Stomach smooth muscle (tissue), 2 donors: ENCODE data around the gene PRMT3.
"Not testable (repeated sequence)": the region's sequence is repeated elsewhere in the genome, so short reads cannot be mapped to it uniquely, and the experiment has no call there.

Experiments used
- H3K27ac ChIP-seq: one replicate; pipeline ENCODE4 v1.7.0; 2013; ENCODE audit warnings: mild to moderate bottlenecking, low read length, inconsistent platforms
- H3K27me3 ChIP-seq, 2 donors: one replicate each; pipeline ENCODE4 v1.7.0; 2013; ENCODE audit warnings: low read length in 2 of 2; ENCODE audit not compliant: insufficient read depth in 2 of 2, control insufficient read depth in 1 of 2
- H3K36me3 ChIP-seq, 2 donors: one replicate each; pipeline ENCODE4 v1.7.0; 2013; ENCODE audit warnings: low read length in 2 of 2; ENCODE audit not compliant: control insufficient read depth in 2 of 2, insufficient read depth in 2 of 2
- H3K4me1 ChIP-seq: one replicate; pipeline ENCODE4 v1.7.0; 2013; ENCODE audit warnings: low read length; ENCODE audit not compliant: control insufficient read depth, insufficient read depth
- H3K4me3 ChIP-seq, 2 donors: one replicate each; pipeline ENCODE4 v1.7.0; 2013; ENCODE audit warnings: low read length in 2 of 2
- H3K9ac ChIP-seq, 2 donors: one replicate each; pipeline ENCODE4 v1.7.0; 2013; ENCODE audit warnings: low read length in 2 of 2, mild to moderate bottlenecking in 1 of 2
- H3K9me3 ChIP-seq, 2 donors: one replicate each; pipeline ENCODE4 v1.7.0; 2013; ENCODE audit warnings: low read length in 2 of 2; ENCODE audit not compliant: control insufficient read depth in 2 of 2
- donor health status: healthy.
- donor health status: Pancreatic carcinoma.

PRMT3 gene

DNA sequence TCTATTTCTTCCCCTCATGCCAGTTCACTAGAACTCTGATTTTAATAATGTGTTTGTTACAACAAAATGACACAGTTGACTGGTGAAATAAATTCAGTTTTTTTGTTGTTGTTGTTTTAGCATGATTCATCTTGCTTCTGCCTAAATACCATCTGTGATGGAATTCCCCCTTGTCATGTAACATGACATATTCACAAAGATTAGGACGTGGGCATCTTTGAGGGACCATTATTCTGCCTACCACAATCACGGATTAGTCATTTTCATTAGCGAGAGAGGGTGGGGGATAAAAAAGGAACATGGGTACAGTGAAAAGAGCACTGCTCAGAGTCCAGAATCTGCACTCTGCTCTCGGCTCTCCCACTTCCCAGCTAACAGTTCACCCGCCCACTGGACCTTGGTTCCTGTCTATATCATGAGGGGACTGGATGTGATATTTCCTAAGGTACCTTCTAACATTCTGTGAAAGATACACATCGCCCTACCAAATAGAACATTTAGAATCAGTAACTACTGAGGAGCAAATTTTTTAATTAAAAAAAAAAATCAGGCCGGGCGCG lies 12.7 kb upstream of the PRMT3 start:
- peaks cover 0 to 17% of the 10 kb centered on the region in 2 donors for H3K36me3 ChIP-seq
- H3K27ac ChIP-seq: no peak overlapping the region
- no peaks in the 10 kb centered on the region for H3K9me3 ChIP-seq
- H3K4me3 ChIP-seq: no peak overlapping the region
- H3K4me1 ChIP-seq: no peaks in the 10 kb centered on the region
- H3K27me3 ChIP-seq: no peaks in the 10 kb centered on the region
- no peak overlapping the region for H3K9ac ChIP-seq

DNA sequence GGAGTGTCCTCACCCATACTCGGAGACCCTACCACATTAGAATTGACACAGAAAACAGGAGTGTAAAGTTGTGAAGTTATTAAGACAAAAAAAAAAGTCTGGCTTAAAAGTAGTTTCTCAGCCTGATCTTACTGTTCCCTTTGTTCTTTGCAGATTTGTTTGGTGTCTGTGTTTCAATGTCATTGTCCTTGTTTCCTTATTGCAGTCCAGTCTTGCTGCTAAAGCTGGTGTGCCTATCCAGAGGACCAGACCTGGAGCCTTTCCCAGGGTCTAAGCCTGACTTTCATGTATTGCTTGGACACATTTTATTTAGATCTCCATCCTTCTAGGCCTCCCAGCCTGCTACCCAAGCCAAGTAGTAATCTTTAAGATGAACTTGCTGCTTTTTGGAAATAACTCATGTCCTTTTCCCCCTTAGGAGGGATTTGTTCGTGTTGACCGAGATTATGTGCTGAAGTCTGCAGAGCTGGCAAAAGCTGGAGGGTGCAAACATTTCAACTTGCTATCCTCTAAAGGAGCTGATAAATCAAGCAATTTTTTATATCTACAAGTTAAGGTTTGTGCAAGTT lies 11.3 kb upstream of the PRMT3 start:
- Histone ChIP-seq H3K9ac (no peak overlapping the region), H3K27ac (no peak overlapping the region), H3K4me1 (no peaks in the 10 kb centered on the region), H3K27me3 (no peaks in the 10 kb centered on the region), H3K36me3 (peaks cover 0 to 19% of the 10 kb centered on the region in 2 donors), H3K4me3 (no peak overlapping the region), H3K9me3 (no peaks in the 10 kb centered on the region)

DNA sequence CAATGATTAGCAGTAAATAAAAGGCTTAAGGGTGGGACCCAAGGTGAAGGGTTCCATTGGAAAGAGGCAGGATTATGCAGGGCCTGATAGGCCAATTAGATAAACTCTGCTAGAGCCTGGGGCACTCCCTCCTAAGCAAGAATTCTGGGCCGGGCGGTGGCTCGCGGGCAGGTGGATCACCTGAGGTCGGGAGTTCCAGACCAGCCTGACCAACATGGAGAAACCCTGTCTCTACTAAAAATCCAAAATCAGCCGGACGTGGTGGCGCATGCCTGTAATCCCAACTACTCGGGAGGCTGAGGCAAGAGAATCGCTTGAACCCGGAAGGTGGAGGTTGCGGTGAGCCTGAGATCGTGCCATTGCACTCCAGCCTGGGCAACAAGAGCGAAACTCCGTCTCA lies 1.5 kb upstream of the PRMT3 start:
- H3K9me3 ChIP-seq, H3K27ac ChIP-seq, H3K9ac ChIP-seq, H3K27me3 ChIP-seq, H3K36me3 ChIP-seq, H3K4me3 ChIP-seq: not testable (repeated sequence)
- H3K4me1 ChIP-seq: peaks cover 12% of the 10 kb centered on the region

DNA sequence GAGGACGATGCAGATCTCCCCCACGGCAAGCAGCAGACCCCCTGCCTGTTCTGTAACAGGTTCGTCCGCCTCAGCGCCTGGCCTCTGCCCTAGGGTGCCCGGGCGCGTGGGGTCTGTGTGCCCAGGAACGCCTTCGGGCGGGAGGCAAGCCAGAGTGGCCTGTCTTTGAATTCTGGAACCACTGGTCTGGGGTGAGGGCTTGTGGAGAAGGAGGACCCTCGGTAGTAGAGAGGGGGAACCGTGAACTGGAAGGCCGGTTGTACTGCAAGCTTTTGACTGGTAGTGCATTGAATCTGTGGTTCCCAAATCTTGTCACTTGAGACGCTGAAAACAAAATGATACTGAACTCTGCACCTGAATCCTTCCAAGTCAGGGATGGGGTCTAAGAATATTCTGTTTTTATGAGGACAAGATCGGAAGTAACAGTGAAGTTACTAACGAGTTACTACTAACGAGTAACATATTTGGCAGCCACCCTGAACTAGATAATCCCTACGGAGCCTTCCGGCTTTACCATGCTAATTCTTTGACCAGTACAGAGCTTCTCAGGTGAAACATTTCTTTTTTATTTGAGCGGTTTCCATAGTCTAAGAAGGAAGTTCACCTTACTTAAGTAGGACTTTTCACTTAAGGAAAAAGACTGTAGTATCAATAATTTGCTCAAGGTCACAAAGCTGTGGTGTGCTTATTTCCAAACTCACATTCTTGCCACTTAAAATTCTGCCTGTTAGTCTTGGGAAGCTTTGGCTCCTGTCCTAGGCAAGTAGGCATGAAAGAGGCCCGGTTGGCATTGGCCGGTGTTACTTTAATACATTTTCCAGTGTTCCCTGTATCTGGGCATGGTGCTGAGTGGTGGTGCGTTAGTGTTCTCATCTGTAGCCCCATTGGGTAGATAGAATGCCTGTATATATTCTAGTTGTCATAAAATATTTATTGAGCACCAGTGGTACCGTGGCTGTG lies 860 bp downstream of the PRMT3 start:
- Histone ChIP-seq H3K36me3 (peaks cover 0 to 5% of the 10 kb centered on the region in 2 donors), H3K4me1 (peaks cover 12% of the 10 kb centered on the region), H3K9ac (peak overlapping the region; percentile 76 to 88), H3K27ac (peak overlapping the region; percentile 88), H3K9me3 (no peaks in the 10 kb centered on the region), H3K27me3 (no peaks in the 10 kb centered on the region), H3K4me3 (peak overlapping the region; percentile 63 to 95)

DNA sequence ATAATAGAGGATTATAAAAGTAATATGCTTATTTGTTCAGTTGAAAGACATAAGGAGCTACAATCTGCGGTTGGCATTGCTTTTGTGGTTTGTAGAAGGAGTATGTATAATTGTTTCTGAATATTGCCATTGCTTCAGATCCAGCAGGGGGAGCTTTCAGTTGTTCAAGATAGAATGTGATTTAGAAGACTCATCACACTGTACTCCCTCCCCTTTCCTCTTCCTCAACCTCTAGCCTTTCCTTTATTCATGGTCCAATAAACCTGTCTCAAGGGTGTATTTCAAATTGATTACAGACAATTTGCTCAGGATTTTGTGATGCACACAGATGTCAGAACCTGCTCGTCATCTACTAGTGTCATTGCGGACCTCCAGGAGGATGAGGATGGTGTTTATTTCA lies 9.8 kb downstream of the PRMT3 start:
- H3K27me3 ChIP-seq: no peaks in the 10 kb centered on the region
- no peak overlapping the region for H3K9ac ChIP-seq
- peaks cover 0 to 6% of the 10 kb centered on the region in 2 donors for H3K36me3 ChIP-seq
- no peaks in the 10 kb centered on the region for H3K9me3 ChIP-seq
- no peak overlapping the region for H3K4me3 ChIP-seq
- no peak overlapping the region for H3K27ac ChIP-seq
- H3K4me1 ChIP-seq: no peaks in the 10 kb centered on the region

DNA sequence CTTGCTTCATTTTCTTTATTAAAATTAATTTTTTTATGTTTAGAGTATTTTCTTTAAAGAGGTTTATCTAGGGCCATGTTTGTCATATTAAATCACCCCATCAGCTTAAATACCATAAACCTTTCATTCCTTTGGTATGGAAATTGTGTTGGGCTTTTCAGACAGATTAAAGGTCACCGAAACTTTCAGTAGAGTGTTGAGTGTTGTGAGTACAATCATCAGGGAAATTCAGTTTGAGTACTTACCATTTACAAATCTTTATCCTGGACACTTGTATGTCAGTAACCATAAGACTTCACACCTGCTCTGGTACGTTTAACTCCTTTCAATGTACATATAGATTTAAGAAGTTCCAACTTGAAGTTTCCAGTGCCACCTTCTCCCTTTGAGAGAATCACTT lies 12.0 kb downstream of the PRMT3 start:
- Histone ChIP-seq H3K27me3 (no peaks in the 10 kb centered on the region), H3K4me3 (no peak overlapping the region), H3K27ac (no peak overlapping the region), H3K4me1 (no peaks in the 10 kb centered on the region), H3K9me3 (no peaks in the 10 kb centered on the region), H3K36me3 (peaks cover 0 to 6% of the 10 kb centered on the region in 2 donors), H3K9ac (no peak overlapping the region)

DNA sequence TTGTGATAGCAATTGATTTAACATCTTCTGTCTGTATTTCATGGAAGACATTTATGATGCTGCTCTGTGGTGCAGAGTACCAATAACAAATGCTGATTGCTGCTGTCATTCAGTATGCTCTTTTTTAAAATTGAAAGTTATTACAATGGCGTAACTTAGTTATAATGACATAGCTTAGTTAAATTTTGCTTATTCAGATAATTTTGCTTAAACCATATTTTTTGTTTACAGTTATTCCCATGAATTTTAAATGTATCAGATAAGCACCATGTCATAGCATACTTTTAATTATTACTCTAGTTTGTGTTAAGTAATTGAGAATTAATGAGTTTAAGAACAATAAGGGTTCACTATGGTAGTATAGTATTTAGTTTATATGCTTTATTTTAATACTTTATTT lies 15.5 kb downstream of the PRMT3 start:
- H3K36me3 ChIP-seq: peaks cover 0 to 6% of the 10 kb centered on the region in 2 donors
- H3K27me3 ChIP-seq: no peaks in the 10 kb centered on the region
- no peak overlapping the region for H3K4me3 ChIP-seq
- H3K9me3 ChIP-seq: no peaks in the 10 kb centered on the region
- H3K4me1 ChIP-seq: no peaks in the 10 kb centered on the region
- H3K9ac ChIP-seq: no peak overlapping the region
- no peak overlapping the region for H3K27ac ChIP-seq

DNA sequence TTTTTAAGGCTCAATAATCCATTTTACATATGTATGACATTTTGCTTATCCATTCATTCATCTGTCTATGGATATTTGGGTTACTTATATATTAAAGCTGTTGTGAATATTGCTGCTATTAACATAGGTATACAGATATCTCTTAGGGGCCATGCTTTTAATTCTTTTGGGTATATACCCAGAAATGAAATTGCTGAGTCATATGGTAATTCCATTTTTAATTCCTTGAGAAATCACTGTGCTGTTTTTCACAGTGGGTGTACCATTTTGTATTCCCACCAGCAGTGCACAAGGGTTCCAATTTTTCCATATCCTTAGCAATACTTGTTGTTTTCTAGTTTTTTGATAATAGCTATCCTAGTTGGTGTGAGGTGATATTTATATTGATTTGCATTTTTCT lies 19.0 kb downstream of the PRMT3 start:
- Histone ChIP-seq H3K36me3 (peaks cover 4 to 12% of the 10 kb centered on the region in 2 donors), H3K27me3 (no peaks in the 10 kb centered on the region), H3K9ac (no peak overlapping the region), H3K9me3 (no peaks in the 10 kb centered on the region), H3K27ac (no peak overlapping the region), H3K4me1 (no peaks in the 10 kb centered on the region), H3K4me3 (no peak overlapping the region)

DNA sequence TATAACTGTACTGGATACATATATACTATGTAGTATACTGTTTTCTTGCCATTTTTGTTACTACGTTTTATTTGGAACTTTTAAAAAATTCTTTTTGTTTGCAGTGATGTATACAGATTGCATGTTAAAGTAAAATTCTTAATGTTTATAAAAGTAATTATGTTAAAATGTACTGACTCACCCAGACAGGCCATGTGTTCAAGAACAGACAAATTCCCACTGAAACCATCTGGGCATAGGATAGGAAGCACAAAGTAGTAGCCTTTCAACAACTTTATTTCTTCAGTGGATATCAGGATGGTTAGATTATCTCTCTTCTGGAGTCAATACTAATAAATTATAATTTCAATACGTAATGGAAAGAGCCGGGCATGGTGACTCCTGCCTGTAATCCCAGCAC lies 19.8 kb downstream of the PRMT3 start:
- H3K36me3 ChIP-seq: peaks cover 4 to 12% of the 10 kb centered on the region in 2 donors
- no peaks in the 10 kb centered on the region for H3K9me3 ChIP-seq

DNA sequence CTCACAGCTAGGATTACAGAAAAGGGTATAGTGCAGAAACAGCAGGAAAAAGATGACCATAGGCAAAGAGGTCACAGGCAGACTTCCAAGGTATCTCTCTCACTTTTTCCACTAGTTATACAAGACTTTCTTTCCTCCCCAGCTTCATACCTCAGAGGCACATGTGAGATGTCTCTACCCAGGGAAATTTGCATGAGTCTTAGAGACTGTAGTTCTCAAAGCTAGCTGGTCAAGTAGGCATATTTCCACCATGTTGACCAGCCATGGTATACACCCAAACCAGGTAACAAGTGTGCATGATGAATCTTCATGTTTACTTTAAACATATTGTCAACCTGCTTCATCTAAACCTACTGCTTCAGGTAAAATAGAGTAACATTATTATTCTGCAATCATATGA lies 27.9 kb downstream of the PRMT3 start:
- H3K9ac ChIP-seq: no peak overlapping the region
- no peaks in the 10 kb centered on the region for H3K9me3 ChIP-seq
- no peaks in the 10 kb centered on the region for H3K4me1 ChIP-seq
- H3K36me3 ChIP-seq: peaks cover 0 to 7% of the 10 kb centered on the region in 2 donors
- no peak overlapping the region for H3K27ac ChIP-seq
- no peak overlapping the region for H3K4me3 ChIP-seq
- no peaks in the 10 kb centered on the region for H3K27me3 ChIP-seq

More for the DNA sequence above, 19.8 kb downstream of the PRMT3 start:
- no peak overlapping the region for H3K4me3 ChIP-seq
- H3K9ac ChIP-seq: no peak overlapping the region
- no peaks in the 10 kb centered on the region for H3K27me3 ChIP-seq
- H3K4me1 ChIP-seq: no peaks in the 10 kb centered on the region
- H3K27ac ChIP-seq: no peak overlapping the region
